ACHN (cell line): Measurements from ENCODE around the gene DCDC2.
"Not testable (repeated sequence)": the region's sequence is repeated elsewhere in the genome, so short reads cannot be mapped to it uniquely, and the experiment has no call there.

Source experiments
- DNase-seq: peaks from one replicate; pipeline ENCODE4 v3.0.0-alpha.2; 2015
- in situ Hi-C: cut with HindIII; loops from 2 replicates; pipeline ENCODE4 v1.10.0; 2017; ENCODE audit warnings: low sequenced_read_pairs, low pct_ligation_motif_present, low pct_unique_long_range_greater_than_20kb

Gene DCDC2

GRCh38 chr6:24195836-24196597 lies 161.8 kb downstream of the DCDC2 start:
- DNase-seq: no peak
- in situ Hi-C loops: no loop called here

- DNase-seq: peak; percentile 4
- in situ Hi-C loops: no loop called here
Measured at GRCh38 chr6:24194978-24195700, 162.7 kb downstream of the DCDC2 start.

- in situ Hi-C loops: no loop called here
Measured at GRCh38 chr6:24193364-24193763, 164.5 kb downstream of the DCDC2 start.

DNA sequence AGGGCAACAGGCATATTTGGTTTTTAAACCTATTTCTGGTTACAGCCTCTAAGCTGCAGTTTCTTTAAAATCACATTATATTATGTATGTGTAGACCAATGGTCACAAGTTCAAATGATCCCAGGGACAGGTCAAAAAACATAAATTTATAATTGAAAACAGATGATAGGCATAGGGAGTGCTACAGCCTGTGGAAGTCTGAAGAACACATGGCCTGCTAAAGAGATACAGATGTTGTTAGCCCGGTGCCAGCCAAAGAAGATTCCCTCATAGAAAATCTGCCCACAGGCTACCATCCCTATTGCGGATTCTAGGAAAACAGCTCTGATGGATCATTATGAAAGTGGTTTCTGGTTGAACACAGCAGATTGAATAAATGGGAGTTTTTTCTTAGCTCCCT lies 166.5 kb downstream of the DCDC2 start:
- in situ Hi-C loops: no loop called here
- no peak for DNase-seq

More at GRCh38 chr6:24193364-24193763, 164.5 kb downstream of the DCDC2 start:
- no peak for DNase-seq

GRCh38 chr6:24188578-24189080 lies 169.2 kb downstream of the DCDC2 start:
- DNase-seq: no peak
- in situ Hi-C loops: no loop called here

GRCh38 chr6:24187965-24188577 lies 169.8 kb downstream of the DCDC2 start:
- in situ Hi-C loops: no loop called here
- no peak for DNase-seq

GRCh38 chr6:24186349-24186748 lies 171.5 kb downstream of the DCDC2 start:
- in situ Hi-C loops: no loop called here
- no peak for DNase-seq

- in situ Hi-C loops: no loop called here
- DNase-seq: no peak
Measured at GRCh38 chr6:24183584-24183983, 174.3 kb downstream of the DCDC2 start.

- DNase-seq: no peak
- in situ Hi-C loops: no loop called here
Measured at GRCh38 chr6:24157886-24158285, 200.0 kb downstream of the DCDC2 start.

DNA sequence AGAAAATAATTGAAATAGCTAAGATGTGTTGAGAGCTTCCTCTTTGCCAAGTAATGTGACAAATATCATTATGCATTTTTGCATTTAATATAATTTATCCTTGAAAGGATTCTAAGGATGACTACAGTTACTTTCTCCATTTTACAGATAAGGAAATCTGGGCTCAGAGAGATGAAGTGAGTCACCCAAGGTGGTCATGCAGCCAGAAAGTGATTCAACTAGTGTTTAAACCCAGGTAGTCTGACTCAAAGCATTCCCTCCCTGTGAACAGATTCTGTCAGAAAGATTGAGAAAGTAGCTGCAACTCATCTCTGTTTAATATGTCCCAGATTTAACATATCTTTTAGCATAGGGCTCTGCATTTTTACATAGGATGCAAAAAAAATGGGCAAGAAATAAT lies 203.7 kb downstream of the DCDC2 start:
- in situ Hi-C loops: no loop called here
- DNase-seq: peak; percentile 33

- no peak for DNase-seq
- in situ Hi-C loops: no loop called here
Measured at GRCh38 chr6:24152014-24152413, 205.8 kb downstream of the DCDC2 start.

DNA sequence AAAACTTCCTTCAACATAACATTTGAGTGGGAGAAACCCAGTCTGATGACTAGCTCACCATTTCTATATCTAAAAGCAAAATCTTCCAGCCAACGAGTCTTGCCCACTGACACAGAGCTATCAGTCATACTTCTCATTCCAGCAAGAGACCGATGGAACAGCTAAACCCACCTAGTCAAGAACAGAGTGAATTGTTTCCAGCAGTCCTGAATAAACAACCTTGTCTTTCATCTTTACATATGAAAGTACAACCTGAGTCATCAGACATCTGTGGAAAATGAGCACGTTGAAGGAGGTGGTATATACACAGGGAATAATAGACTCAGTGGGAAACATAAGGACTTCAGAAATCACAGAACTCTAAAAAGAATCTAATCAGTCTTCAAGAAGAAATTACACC lies 208.0 kb downstream of the DCDC2 start:
- no peak for DNase-seq
- in situ Hi-C loops: no loop called here

DNA sequence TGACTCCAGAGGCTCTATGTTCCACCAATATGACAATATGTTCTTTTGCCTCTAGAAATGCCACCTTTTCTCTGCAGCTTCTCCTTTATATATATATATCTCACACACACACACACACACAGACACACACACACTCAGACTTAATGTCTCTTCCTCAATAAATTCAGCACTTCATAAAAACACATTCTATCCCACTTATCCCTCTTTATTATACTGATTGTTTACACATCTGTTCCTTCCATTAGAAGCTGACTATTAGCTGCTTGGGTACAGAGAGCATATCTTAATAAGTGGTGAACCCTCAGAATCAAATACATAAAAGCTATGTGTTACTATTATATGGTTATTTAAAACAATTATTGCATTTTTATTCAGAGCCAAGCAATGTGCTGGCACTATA lies 208.6 kb downstream of the DCDC2 start:
- in situ Hi-C loops: no loop called here

DNA sequence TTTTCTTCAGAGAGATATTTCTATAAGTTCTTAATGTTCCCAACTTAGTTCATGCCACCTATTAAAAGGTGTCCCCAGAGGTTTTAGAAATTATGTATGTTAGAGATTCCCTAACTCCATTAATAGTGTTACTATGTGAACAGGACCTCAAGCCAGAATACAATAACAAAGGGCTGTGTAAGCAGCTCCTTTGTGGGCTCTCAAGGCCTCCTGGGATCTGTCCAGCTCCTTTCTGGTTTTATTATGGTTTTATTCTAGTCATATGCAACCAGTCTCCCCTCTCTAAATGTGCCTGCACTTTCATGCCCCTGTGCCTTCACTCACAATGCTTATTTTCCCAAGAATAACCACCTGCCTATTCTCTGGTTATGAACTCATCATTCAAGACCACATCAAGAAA lies 209.2 kb downstream of the DCDC2 start:
- in situ Hi-C loops: no loop called here

More for the DNA sequence above, 208.6 kb downstream of the DCDC2 start:
- DNase-seq: no peak

DNA sequence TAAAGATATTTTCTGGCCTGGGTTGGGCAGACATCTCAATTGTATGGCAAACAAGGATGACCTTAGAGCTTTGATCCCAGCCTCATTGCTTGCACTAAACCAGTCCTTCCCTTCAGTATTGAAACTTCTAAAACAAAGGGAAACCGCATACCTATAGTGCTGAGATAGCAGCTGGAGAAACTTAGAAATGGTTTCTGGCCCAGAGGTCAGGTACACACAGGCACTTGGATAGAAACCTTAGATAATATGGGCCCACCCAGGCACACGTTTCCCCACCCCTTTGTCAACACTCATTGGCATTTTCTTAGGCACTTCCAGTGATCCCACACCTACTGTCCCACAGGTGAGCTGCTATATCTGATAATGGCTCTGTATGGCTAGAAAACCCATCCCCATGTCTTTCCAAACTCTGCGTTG lies 209.7 kb downstream of the DCDC2 start:
- in situ Hi-C loops: no loop called here

More for the DNA sequence above, 209.2 kb downstream of the DCDC2 start:
- no peak for DNase-seq

DNA sequence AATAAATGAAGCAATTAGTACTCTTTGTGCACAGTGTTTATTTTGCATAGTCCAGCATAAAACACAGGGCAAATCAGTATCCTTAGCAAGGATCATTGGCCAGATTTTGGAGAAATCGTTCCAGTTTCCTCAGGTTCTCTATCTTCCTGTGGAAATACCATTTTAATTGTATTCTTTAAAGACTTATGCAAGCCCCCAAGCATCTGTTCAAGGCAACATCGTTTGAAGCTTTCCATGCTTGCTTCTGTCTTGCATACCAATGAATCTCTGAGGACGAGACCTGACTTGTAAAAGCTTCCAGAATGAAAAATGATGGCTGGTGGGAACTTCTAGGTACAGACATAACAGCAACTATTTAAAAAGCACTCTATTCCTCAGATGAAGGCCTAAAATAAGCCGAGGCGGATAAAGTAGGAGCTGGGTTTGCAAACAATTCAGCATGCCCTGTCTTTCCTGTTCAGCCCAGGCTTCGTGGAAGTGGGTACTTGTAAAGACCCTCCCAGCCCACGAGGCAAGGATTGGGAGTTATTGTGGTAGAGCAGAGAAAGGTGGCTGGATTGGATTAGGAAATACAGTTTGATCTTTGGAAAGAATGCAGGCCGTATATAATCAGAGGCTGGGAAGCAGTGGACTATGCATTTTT lies 210.2 kb downstream of the DCDC2 start:
- DNase-seq: no peak
- in situ Hi-C loops: no loop called here

More for the DNA sequence above, 209.7 kb downstream of the DCDC2 start:
- DNase-seq: no peak

DNA sequence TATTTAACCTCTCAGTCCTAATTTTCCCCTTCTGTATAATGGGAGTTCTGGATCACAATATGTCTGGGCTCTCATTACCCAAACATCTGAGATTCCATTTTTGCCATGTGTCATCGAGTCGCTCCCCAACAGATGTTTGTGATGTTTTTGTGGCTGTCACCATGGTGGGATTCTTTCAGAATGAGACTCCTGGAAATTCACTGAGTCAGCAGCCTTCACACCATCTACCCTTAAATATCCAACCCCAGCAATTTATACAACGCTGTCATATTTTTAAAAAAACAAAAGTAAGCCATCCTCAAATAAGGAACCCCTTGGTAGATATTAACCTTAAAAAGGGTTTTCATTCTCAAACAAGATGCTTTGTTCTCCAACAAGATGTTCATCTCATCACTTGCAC lies 211.0 kb downstream of the DCDC2 start:
- no peak for DNase-seq
- in situ Hi-C loops: no loop called here

- in situ Hi-C loops: no loop called here
- DNase-seq: no peak
Measured at GRCh38 chr6:24145690-24146131, 212.1 kb downstream of the DCDC2 start.

- DNase-seq, in situ Hi-C loops: not testable (repeated sequence)
Measured at GRCh38 chr6:24142733-24143132, 215.1 kb downstream of the DCDC2 start.
